Psoas muscle (tissue), 8 donors: ENCODE data around the gene GSTO2. TPM values are rescaled to one million over a fixed set of nuclear protein-coding genes. Genes with fewer than 3 reads are reported as not detected.
A peak's percentile ranks its signal among the peaks of the same experiment; 100 is the strongest.

ENCODE experiments used
- ATAC-seq, 4 donors: fragments of 200-7000 bp; cut with Tn5 transposase; one replicate each; pipeline ENCODE4 v1.9.1; 2020; ENCODE audit warnings: moderate library complexity in 3 of 4, mild to moderate bottlenecking in 2 of 4
- DNase-seq, 2 donors: peaks; one replicate each; pipeline ENCODE4 v3.0.0-alpha.2; 2020
- H3K27ac ChIP-seq: fragments of 200-600 bp; one replicate; pipeline ENCODE4 v1.8.0; 2022
- H3K27me3 ChIP-seq, 3 donors: fragments of 200-600 bp in 1 of 3; one replicate each; pipeline versions ENCODE4 v1.6.1 to v1.8.0; 2013 to 2022; ENCODE audit warnings: low read length in 2 of 3, mild to moderate bottlenecking in 2 of 3, moderate library complexity in 1 of 3; ENCODE audit not compliant: insufficient read depth in 3 of 3
- H3K36me3 ChIP-seq, 2 donors: fragments of 200-600 bp in 1 of 2; one replicate each; pipeline versions ENCODE4 v1.6.1 to v1.8.0; 2013 to 2022; ENCODE audit warnings: low read depth in 1 of 2, mild to moderate bottlenecking in 1 of 2, moderate library complexity in 1 of 2; ENCODE audit not compliant: insufficient read depth in 1 of 2
- H3K4me1 ChIP-seq: fragments of 200-600 bp; one replicate; pipeline ENCODE4 v1.8.0; 2022
- H3K4me3 ChIP-seq: fragments of 200-600 bp; one replicate; pipeline ENCODE4 v1.8.0; 2022; ENCODE audit warnings: mild to moderate bottlenecking
- H3K9me3 ChIP-seq: fragments of 200-600 bp; one replicate; pipeline ENCODE4 v1.8.0; 2022
- WGBS, 3 donors: extraction: QIAGEN DNeasy Blood & Tissue Kit; methylation state at CpG; one replicate each; pipeline versions ENCODE4 v1.1.6 to v1.1.7; 2013; 5-methylcytosine and 5-hydroxymethylcytosine counted together
- intact Hi-C, 2 donors: fragments of 100-400 bp; cut with DNase I; formaldehyde crosslinking; loops; one replicate each; pipeline versions ENCODE4 v1.11.0 to v1.14.2; 2022
- polyA plus RNA-seq, 3 donors: library from polyadenylated mRNA; stranded (reverse); fragments of 200-250 nt; gene quantifications; one replicate each; pipeline ENCODE4 v1.2.3, GENCODE V29; 2013
- total RNA-seq, 4 donors: library from RNA; stranded (reverse); fragmentation: NEBNext Ultra II Directional in 2 of 4; extraction: Animal tissue kit (Norgen Biotek cat#: 25700) in 2 of 4; gene quantifications; one replicate each; pipeline versions ENCODE4 v1.2.1 to v1.2.4, GENCODE V29; 2021 to 2023
- TF ChIP-seq, protein P1 (sequence below): fragments of 200-600 bp; IDR thresholded peaks from one replicate; pipeline ENCODE4 v1.8.0; 2022; ENCODE audit warnings: antibody characterized with exemption
- donor health status: healthy with polysubstance abuse.
- donor health status: DM: no; HTN: no; CAD: no; lungs with moderate emphysema.
- donor health status: Bipolar disorder and iron deficiency.
- donor health status: healthy.
- donor health status: DM: yes; HTN: yes; CAD: no.
- donor health status: DM: no; HTN: no; CAD: no.
- donor health status: DM: no; HTN: no; CAD: no.
- donor health status: DM: yes; HTN: yes; CAD: no.

GSTO2 gene
- total and polyA plus RNA-seq, 7 donors: 0.23 to 4.6 (median 1.4) TPM

DNA sequence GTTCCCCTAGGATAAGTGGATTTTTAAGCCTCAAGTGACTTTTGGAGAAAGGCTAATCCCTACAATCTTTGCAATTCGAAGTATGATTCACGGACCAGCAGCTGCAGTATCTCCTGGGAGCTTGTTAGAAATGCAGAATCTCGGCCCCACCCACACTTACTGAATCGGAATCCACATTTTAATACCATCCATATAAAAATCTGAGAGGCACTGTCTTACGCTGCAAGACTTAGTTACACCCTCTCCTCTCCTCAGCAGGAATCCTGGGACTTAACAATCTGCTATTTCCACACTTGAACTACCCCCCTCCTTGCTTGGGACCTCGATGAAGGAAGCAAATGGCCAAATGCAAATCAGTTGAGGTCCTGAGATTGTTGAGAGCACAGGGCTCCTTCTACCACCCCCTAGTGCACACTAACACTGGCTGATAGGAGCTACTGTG is 48.3 kb downstream of the GSTO2 start:
- Histone ChIP-seq H3K36me3 (peaks cover 9 to 33% of the 10 kb centered on the region in 2 donors), H3K27ac (no peak overlapping the region), H3K9me3 (no peaks in the 10 kb centered on the region), H3K4me3 (no peak overlapping the region), H3K4me1 (peaks cover 38% of the 10 kb centered on the region), H3K27me3 (no peaks in the 10 kb centered on the region)
- TF ChIP-seq, protein P1, sequence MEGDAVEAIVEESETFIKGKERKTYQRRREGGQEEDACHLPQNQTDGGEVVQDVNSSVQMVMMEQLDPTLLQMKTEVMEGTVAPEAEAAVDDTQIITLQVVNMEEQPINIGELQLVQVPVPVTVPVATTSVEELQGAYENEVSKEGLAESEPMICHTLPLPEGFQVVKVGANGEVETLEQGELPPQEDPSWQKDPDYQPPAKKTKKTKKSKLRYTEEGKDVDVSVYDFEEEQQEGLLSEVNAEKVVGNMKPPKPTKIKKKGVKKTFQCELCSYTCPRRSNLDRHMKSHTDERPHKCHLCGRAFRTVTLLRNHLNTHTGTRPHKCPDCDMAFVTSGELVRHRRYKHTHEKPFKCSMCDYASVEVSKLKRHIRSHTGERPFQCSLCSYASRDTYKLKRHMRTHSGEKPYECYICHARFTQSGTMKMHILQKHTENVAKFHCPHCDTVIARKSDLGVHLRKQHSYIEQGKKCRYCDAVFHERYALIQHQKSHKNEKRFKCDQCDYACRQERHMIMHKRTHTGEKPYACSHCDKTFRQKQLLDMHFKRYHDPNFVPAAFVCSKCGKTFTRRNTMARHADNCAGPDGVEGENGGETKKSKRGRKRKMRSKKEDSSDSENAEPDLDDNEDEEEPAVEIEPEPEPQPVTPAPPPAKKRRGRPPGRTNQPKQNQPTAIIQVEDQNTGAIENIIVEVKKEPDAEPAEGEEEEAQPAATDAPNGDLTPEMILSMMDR: no peak
- peak in 1 of 2 donors; percentile 51 for DNase-seq
- intact Hi-C loops: no loop called here
- peak in 1 of 4 donors; percentile 14 for ATAC-seq
- 29 to 36% (median 31%) methylated on average over 6 of the region's 6 CpGs for WGBS, 3 donors

DNA sequence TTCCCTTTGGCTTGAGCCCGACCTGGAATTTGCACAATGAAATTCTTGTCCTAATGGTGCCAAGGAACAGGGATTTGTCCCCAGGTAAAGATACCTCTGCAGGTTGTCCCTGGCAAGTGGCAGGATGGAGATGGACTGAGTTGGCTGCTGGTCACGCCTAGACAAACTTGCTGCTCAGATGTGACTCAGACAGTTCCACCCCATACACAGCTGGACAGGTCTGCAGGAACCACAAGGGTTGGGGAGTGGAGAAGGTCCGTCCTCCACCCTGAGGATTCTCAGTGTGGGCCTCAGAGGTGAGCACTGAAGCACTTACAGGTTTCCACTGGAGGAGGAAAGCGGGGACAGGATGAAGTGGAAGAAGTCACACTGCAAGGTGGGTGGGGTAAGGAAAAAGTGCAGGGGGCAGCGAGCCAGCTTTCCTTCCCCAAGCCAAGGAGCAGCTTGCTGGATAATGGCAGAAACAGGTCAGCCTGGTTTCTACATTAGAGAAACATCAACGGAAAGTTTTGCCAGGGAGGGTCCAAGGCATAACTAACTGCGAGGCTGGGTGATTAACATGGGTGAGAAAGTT is 48.8 kb downstream of the GSTO2 start:
- Histone ChIP-seq H3K27me3 (no peaks in the 10 kb centered on the region), H3K4me1 (peaks cover 44% of the 10 kb centered on the region), H3K4me3 (no peak overlapping the region), H3K9me3 (no peaks in the 10 kb centered on the region), H3K36me3 (peaks cover 9 to 29% of the 10 kb centered on the region in 2 donors), H3K27ac (peak overlapping the region; percentile 39)
- peak in 1 of 2 donors; percentile 47 for DNase-seq
- no peak for ATAC-seq
- intact Hi-C loops: no loop called here
- 76 to 78% (median 77%) methylated on average over 7 of the region's 7 CpGs for whole genome bisulfite sequencing, 3 donors
- TF ChIP-seq, protein P1: no peak

DNA sequence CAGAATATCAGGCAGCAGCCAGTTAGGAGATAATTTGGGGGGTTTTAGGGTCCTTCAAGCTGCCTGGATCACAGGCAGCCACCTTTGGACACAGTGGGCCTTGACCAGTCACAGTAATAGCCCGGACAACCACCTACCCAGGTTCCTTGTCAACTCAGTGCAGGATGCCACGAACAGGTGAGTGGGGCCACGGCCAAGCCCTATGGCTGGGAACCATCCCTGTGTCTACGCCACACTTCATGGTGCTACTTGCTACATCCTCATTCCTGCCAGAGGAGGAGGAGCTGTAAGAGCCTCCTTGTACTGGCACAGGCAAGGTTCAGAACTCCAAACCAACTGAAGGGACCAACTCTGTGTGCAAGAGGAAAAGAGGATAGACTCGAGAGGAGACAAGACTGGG is 49.3 kb downstream of the GSTO2 start:
- Histone ChIP-seq H3K36me3 (peaks cover 7 to 24% of the 10 kb centered on the region in 2 donors), H3K4me1 (peaks cover 49% of the 10 kb centered on the region), H3K9me3 (no peaks in the 10 kb centered on the region), H3K27me3 (no peaks in the 10 kb centered on the region), H3K27ac (peak overlapping the region; percentile 39), H3K4me3 (no peak overlapping the region)
- no peak for ATAC-seq
- intact Hi-C loops: no loop called here
- TF ChIP-seq, protein P1: no peak
- DNase-seq: no peak
- 77 to 83% (median 78%) methylated on average over 5 of the region's 5 CpGs for WGBS, 3 donors

DNA sequence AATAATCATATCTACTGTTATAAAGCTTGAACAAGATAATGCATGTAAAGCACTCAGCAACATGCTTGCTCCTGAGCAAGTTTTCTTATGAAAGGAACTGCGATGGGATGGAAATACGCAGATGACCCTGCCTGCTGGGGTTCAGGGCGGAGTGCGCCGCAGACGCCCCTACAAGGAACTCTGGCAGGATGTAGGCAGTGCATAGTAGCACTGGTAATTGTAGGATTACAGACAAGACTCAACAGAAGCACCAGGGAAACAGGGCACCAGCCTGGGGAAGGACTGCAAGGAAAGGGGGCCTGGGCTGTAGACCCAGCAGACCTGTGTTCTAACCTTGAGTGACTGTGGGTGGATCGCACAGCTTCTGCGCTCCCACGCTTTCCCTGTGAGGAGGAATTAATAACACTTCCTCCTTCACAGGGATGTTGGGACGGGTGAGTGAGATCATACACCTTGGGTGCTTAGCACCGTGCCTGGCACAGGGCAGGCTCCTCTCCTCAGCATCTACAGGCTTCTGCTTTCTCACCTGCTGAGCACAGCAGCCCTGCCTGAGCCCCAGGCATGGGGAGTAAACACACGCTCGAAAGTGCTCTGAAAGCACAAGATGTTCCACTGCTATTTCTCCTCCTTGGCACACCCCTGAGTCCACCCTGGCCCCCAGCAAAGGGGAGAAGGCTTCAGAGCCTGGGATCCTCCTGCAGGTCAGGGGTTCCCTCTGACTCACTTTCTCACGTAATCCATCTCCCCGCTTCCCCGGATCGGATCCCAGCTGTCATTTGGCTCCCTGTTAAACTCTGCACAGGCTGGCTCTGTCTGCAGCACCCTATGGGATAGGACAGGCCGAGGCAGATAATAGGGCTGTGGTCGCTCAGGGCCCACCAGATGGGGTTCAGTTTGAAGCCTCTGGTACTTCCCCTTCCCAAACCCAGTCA is 50.1 kb downstream of the GSTO2 start:
- DNase-seq: peak in 1 of 2 donors; percentile 58
- 62 to 75% (median 71%) methylated on average over 19 of the region's 19 CpGs for WGBS, 3 donors
- TF ChIP-seq, protein P1: no peak
- no peaks in the 10 kb centered on the region for H3K9me3 ChIP-seq
- no peak overlapping the region for H3K27ac ChIP-seq
- H3K4me3 ChIP-seq: no peak overlapping the region
- intact Hi-C loops: no loop called here
- peaks cover 3 to 16% of the 10 kb centered on the region in 2 donors for H3K36me3 ChIP-seq
- ATAC-seq: peak in 2 of 4 donors; percentile 14 to 39
- no peaks in the 10 kb centered on the region for H3K27me3 ChIP-seq
- H3K4me1 ChIP-seq: peaks cover 54% of the 10 kb centered on the region
